Gastroesophageal sphincter (tissue), 4 donors: ENCODE data around the gene DBNDD2. TPM values are rescaled to one million over a fixed set of nuclear protein-coding genes. Genes with fewer than 3 reads are reported as not detected.

Source experiments
- ATAC-seq: fragments of 150-250 bp; one replicate; pipeline ENCODE4 v1.9.1; 2016; ENCODE audit warnings: mild to moderate bottlenecking, moderate library complexity
- H3K27ac ChIP-seq, 4 donors: fragments of 200-600 bp; sonication (generic) in 3 of 4; 1 replicate in 3 of 4; 2 replicates in 1 of 4; pipeline ENCODE4 v1.5.1; 2016 to 2019
- H3K27me3 ChIP-seq: fragments of 200-600 bp; sonication (generic); one replicate; pipeline ENCODE4 v1.5.1; 2019
- H3K36me3 ChIP-seq, 2 donors: fragments of 200-600 bp; sonication (generic); one replicate each; pipeline ENCODE4 v1.5.1; 2019; ENCODE audit warnings: control low read depth in 1 of 2
- H3K4me1 ChIP-seq, 3 donors: fragments of 200-600 bp; sonication (generic); 1 replicate in 2 of 3; 2 replicates in 1 of 3; pipeline ENCODE4 v1.5.1; 2016 to 2019; ENCODE audit warnings: control low read depth in 2 of 3
- H3K4me3 ChIP-seq, 2 donors: fragments of 200-600 bp; sonication (generic); one replicate each; pipeline ENCODE4 v1.5.1; 2019; ENCODE audit warnings: mild to moderate bottlenecking in 1 of 2, moderate library complexity in 1 of 2
- H3K9me3 ChIP-seq, 3 donors: fragments of 200-600 bp; sonication (generic); one replicate each; pipeline ENCODE4 v1.5.1; 2017 to 2019; ENCODE audit warnings: control low read depth in 2 of 3
- EP300 ChIP-seq: sonication (generic); formaldehyde crosslinking; IDR thresholded peaks from one replicate; pipeline ENCODE4 v1.6.1; 2017; ENCODE audit warnings: antibody characterized with exemption, mild to moderate bottlenecking
- POLR2A ChIP-seq, 2 donors: fragments of 450-650 bp; IDR thresholded peaks; one replicate each; pipeline ENCODE4 v1.6.1; 2017; ENCODE audit warnings: antibody characterized with exemption in 2 of 2, mild to moderate bottlenecking in 2 of 2, moderate library complexity in 1 of 2
- POLR2AphosphoS5 ChIP-seq: sonication (generic); formaldehyde crosslinking; IDR thresholded peaks from one replicate; pipeline ENCODE4 v1.6.1; 2017; ENCODE audit warnings: antibody characterized with exemption
- WGBS, 2 donors: methylation state at CpG; one replicate each; pipeline ENCODE4 v1.1.5; 2018; ENCODE audit warnings: low coverage in 1 of 2; 5-methylcytosine and 5-hydroxymethylcytosine counted together
- total RNA-seq, 4 donors: library from RNA; depleted of rRNA; stranded (reverse); fragments of >200 nt; gene quantifications; one replicate each; pipeline ENCODE4 v1.1.0, GENCODE V29; 2016
- TF ChIP-seq, protein P1 (sequence below), 4 experiments: fragments of 200-600 bp in 2 of 4; fragments of 450-650 bp in 2 of 4; sonication (generic) in 1 of 4; IDR thresholded peaks; one replicate each; pipeline ENCODE4 v1.5.1; 2017 to 2019; ENCODE audit warnings: antibody characterized with exemption in 4 of 4, mild to moderate bottlenecking in 2 of 4, moderate library complexity in 2 of 4

DBNDD2 gene
- total RNA-seq, 4 donors from 2014 or later, result 84.9 to 132 (median 106) TPM

DNA sequence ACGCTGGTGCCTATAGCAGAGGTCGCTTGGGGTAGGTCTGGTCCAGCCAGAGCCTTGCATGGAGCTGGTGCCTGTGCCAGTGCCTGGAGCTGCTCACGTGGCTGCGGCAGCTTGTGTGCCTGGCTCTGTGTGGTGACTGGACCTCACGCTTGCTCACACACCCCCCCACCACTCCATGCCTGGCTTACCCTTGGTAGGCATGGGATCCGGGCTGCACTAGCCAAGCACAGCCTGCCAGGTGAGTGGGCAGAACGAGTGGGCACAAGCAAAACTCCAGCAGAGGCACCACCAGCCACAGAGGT, 13.0 kb upstream of the DBNDD2 start:
- no CpG with 5 or more reads among the region's 7 CpGs for WGBS, 2 donors
- TF ChIP-seq EP300, result no peak

DNA sequence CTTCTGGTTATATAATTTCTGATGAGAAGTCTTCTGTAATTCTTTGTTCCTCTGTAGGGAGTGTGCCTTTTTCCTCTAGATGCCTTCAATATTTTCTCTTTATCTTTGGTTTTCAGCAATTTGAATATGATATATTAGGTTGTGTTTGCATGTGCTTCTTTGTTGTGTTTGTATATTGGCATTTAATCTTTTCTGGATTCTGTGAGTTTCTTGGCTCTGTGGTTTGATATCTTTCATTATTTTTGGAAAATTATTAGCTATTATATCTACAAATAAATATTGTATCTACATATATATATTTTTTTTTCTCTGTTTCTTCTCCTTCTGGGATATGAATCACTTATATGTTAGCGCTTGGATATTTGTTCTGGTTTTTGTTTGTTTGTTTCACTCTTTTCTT, 9.1 kb upstream of the DBNDD2 start:
- H3K27me3 ChIP-seq, result no peaks in the 10 kb centered on the region
- H3K4me3 ChIP-seq, result no peak overlapping the region
- ATAC-seq, result no peak
- peaks cover 0 to 18% of the 10 kb centered on the region in 2 donors for H3K36me3 ChIP-seq
- no peaks in the 10 kb centered on the region for H3K9me3 ChIP-seq
- no peaks in the 10 kb centered on the region for H3K4me1 ChIP-seq
- 100% methylated on average over 1 of the region's 1 CpG for WGBS, 2 donors
- no peak for TF ChIP-seq POLR2A (IDR thresholded peaks at IDR 0.05)
- no peak overlapping the region for H3K27ac ChIP-seq

More for the DNA sequence above, 13.0 kb upstream of the DBNDD2 start:
- no peaks in the 10 kb centered on the region for H3K4me1 ChIP-seq
- no peaks in the 10 kb centered on the region for H3K27me3 ChIP-seq
- ATAC-seq, result no peak
- no peak overlapping the region for H3K27ac ChIP-seq
- no peak overlapping the region for H3K4me3 ChIP-seq
- H3K9me3 ChIP-seq, result no peaks in the 10 kb centered on the region
- peaks cover 0 to 18% of the 10 kb centered on the region in 2 donors for H3K36me3 ChIP-seq

DNA sequence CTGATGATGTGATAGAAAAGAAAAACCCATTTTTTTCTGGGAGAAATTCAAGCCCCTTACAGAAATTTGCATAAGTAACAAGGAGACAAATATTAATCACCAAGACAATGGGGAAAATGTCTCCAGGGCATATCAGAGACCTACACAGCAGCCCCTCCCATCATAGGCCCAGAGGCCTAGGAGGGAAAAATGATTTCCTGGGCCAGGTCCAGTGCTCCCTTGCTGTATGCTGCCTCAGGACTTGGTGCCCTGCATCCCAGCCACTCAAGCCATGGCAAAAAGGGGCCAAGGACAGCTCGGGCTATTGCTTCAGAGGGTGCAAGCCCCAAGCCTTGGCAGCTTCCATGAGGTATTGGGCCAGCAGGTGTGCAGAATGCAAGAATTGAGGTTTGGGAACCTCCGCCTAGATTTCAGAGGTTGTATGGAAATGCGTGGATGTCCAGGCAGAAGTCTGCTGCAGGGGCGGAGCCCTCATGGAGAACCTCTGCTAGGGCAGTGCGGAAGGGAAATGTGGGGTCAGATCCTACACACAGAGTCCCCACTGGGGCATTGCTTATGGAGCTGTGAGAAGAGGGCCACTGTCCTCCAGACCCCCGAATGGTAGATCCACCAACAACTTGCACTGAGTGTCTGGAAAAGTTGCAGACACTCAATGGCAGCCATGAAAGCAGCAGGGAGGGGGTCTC, 7.6 kb upstream of the DBNDD2 start:
- Histone ChIP-seq H3K4me3 (no peak overlapping the region), H3K27me3 (no peaks in the 10 kb centered on the region), H3K36me3 (peaks cover 0 to 7% of the 10 kb centered on the region in 2 donors), H3K27ac (no peak overlapping the region), H3K4me1 (peaks cover 0 to 3% (median 0%) of the 10 kb centered on the region in 3 donors), H3K9me3 (no peaks in the 10 kb centered on the region)
- WGBS, 2 donors, result 100% methylated on average over 1 of the region's 6 CpGs; no CpG with 5 or more reads in 1 of the 2 donors
- ATAC-seq, result no peak
- TF ChIP-seq, protein P1, sequence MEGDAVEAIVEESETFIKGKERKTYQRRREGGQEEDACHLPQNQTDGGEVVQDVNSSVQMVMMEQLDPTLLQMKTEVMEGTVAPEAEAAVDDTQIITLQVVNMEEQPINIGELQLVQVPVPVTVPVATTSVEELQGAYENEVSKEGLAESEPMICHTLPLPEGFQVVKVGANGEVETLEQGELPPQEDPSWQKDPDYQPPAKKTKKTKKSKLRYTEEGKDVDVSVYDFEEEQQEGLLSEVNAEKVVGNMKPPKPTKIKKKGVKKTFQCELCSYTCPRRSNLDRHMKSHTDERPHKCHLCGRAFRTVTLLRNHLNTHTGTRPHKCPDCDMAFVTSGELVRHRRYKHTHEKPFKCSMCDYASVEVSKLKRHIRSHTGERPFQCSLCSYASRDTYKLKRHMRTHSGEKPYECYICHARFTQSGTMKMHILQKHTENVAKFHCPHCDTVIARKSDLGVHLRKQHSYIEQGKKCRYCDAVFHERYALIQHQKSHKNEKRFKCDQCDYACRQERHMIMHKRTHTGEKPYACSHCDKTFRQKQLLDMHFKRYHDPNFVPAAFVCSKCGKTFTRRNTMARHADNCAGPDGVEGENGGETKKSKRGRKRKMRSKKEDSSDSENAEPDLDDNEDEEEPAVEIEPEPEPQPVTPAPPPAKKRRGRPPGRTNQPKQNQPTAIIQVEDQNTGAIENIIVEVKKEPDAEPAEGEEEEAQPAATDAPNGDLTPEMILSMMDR (IDR thresholded peaks at IDR 0.05), result no peak
- no peak for TF ChIP-seq POLR2AphosphoS5

DNA sequence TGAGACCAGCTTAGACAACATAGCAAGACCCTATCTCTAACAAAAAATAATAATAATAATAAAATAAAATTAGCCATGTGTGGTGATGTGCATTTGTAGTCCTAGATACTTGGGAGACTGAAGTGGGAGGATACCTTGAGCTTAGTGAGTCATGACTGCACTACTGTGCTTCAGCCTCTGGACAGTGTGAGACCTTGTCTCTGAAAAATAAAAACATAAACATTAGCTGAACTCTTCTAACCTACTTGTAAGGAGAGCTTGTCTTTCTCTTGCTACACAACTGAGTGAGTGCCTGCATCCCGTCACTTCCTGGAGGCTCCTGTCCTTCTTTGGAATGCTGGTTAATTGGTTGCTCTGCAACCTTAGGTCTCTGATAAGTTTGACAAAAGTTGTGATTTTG, 5.1 kb upstream of the DBNDD2 start:
- H3K27me3 ChIP-seq, result no peaks in the 10 kb centered on the region
- 100% methylated on average over 1 of the region's 1 CpG for WGBS, 2 donors

DNA sequence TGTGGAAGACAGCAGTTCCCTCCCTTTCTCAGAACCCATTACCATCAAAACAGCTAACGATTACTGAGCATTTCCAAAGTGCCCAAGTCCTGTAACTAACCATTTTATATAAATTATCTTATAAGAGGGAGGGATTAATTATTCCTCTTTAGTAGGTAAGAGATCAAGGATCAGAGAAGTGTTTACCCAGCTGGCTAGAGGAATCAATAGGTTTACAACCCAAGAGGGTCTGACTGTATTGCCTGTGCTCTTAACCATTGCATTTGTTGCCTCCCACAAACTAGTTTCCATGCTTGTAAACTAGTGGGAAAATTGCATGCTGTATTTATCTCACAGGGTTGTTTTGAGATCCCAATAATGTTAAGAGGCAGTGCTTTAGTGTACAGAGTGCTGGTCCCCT, 3.7 kb upstream of the DBNDD2 start:
- peaks cover 0 to 30% (median 8%) of the 10 kb centered on the region in 3 donors for H3K4me1 ChIP-seq
- peaks cover 0 to 11% of the 10 kb centered on the region in 2 donors for H3K36me3 ChIP-seq
- ATAC-seq, result no peak
- H3K27ac ChIP-seq, result peak overlapping the region in 1 of 4 donors; percentile 22
- TF ChIP-seq, protein P1 (IDR thresholded peaks at IDR 0.05), result no peak
- TF ChIP-seq POLR2A (IDR thresholded peaks at IDR 0.05) (no peak), POLR2AphosphoS5 (no peak), EP300 (no peak)
- no peaks in the 10 kb centered on the region for H3K9me3 ChIP-seq
- WGBS, 2 donors, result 57 to 80% methylated on average over 1 of the region's 1 CpG
- no peak overlapping the region for H3K4me3 ChIP-seq
- H3K27me3 ChIP-seq, result no peaks in the 10 kb centered on the region

More for the DNA sequence above, 5.1 kb upstream of the DBNDD2 start:
- Histone ChIP-seq H3K36me3 (no peaks in the 10 kb centered on the region), H3K9me3 (no peaks in the 10 kb centered on the region), H3K27ac (no peak overlapping the region), H3K4me1 (peaks cover 0 to 15% (median 2%) of the 10 kb centered on the region in 3 donors), H3K4me3 (no peak overlapping the region)
- TF ChIP-seq EP300 (no peak), POLR2A (IDR thresholded peaks at IDR 0.05) (no peak)
- no peak for ATAC-seq

DNA sequence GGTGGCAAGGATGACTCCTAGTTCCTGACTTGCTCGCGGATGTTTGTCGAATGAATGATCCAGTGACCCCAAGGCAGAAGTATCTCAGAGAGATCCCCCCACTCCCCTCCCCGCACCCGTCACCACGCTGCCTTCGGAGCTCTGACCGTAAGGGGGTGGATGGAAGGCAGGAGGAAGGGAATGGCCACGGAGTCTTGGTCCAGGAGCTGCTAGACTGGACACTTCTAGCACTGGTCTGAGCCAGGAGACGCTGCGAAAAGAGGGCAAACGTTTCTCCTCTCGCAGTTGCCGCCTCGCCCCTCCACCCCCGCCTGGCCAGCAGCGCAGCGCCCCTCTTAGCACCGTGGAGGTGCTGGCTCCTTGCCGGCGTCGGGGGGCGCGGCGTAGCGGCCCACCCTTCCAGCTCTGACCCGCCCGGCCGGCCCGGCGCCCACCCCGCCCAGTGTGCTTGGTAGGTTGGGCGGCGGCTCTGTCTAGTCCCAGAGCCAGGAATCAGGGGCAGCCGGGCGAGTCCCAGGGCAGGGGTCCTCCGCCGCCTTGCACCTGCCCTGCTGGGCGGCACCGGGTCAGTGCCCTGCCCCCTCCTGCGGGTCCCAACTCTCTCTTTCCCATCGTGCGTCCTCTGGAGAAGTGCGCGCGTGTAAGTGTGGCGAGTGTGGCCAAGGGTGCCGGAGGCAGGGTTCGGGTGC, 2.4 kb upstream of the DBNDD2 start:
- Histone ChIP-seq H3K27ac (peak overlapping the region; percentile 95 to 99 (median 98)), H3K4me3 (peak overlapping the region; percentile 67 to 96), H3K36me3 (peaks cover 0 to 24% of the 10 kb centered on the region in 2 donors), H3K9me3 (no peaks in the 10 kb centered on the region), H3K27me3 (no peaks in the 10 kb centered on the region), H3K4me1 (peaks cover 0 to 43% (median 8%) of the 10 kb centered on the region in 3 donors)
- peak; percentile 52 for ATAC-seq
- TF ChIP-seq POLR2A (IDR thresholded peaks at IDR 0.05), result peak in 1 of 2 donors; percentile 19
- peak; percentile 58 for TF ChIP-seq POLR2AphosphoS5
- no peak for TF ChIP-seq EP300
- 0% methylated on average over 3 of the region's 49 CpGs for WGBS, 2 donors
